Upper lobe of left lung (tissue), 6 donors: ENCODE measurements around the gene HS3ST5. TPM values are rescaled to one million over a fixed set of nuclear protein-coding genes. Genes with fewer than 3 reads are reported as not detected.

Experiments
- ATAC-seq, 2 donors: fragments of 200-7000 bp; cut with Tn5 transposase; one replicate each; pipeline ENCODE4 v1.9.1; 2022; ENCODE audit warnings: mild to moderate bottlenecking in 2 of 2, moderate library complexity in 2 of 2; ENCODE audit not compliant: low FRiP score in 2 of 2
- DNase-seq, 2 donors: peaks; one replicate each; pipeline ENCODE4 v3.0.0-alpha.2; 2019 to 2020
- H3K27ac ChIP-seq, 4 donors: fragments of 200-600 bp; sonication (generic); one replicate each; pipeline ENCODE4 v1.5.1; 2016 to 2019
- H3K27me3 ChIP-seq, 4 donors: fragments of 200-600 bp; sonication (generic); one replicate each; pipeline ENCODE4 v1.5.1; 2017 to 2019
- H3K36me3 ChIP-seq, 4 donors: fragments of 200-600 bp; sonication (generic); one replicate each; pipeline ENCODE4 v1.5.1; 2016 to 2019
- H3K4me1 ChIP-seq, 4 donors: fragments of 200-600 bp; sonication (generic); one replicate each; pipeline ENCODE4 v1.5.1; 2018 to 2019
- H3K4me3 ChIP-seq, 4 donors: fragments of 200-600 bp; sonication (generic); one replicate each; pipeline ENCODE4 v1.5.1; 2017 to 2019; ENCODE audit warnings: mild to moderate bottlenecking in 2 of 4, moderate library complexity in 1 of 4
- H3K9me3 ChIP-seq, 4 donors: fragments of 200-600 bp; sonication (generic); one replicate each; pipeline ENCODE4 v1.5.1; 2018 to 2019
- EP300 ChIP-seq, 4 donors: sonication (generic); formaldehyde crosslinking; IDR thresholded peaks; one replicate each; pipeline ENCODE4 v1.5.1; 2017; ENCODE audit warnings: antibody characterized with exemption in 4 of 4, control low read depth in 2 of 4
- POLR2A ChIP-seq, 4 donors: fragments of 450-650 bp; IDR thresholded peaks; one replicate each; pipeline ENCODE4 v1.5.1; 2016 to 2017; ENCODE audit warnings: antibody characterized with exemption in 4 of 4, mild to moderate bottlenecking in 2 of 4
- POLR2AphosphoS5 ChIP-seq, 2 donors: sonication (generic); formaldehyde crosslinking; IDR thresholded peaks; one replicate each; pipeline ENCODE4 v1.5.1; 2017; ENCODE audit warnings: antibody characterized with exemption in 2 of 2
- WGBS, 2 donors: methylation state at CpG; one replicate each; pipeline ENCODE4 v1.1.5; 2017 to 2018; 5-methylcytosine and 5-hydroxymethylcytosine counted together
- total RNA-seq, 6 donors: library from RNA; depleted of rRNA in 4 of 6; stranded (reverse); fragments of >200 nt in 4 of 6; gene quantifications; one replicate each; pipeline versions ENCODE4 v1.1.0 to v1.2.1, GENCODE V29; 2016 to 2021
- TF ChIP-seq, protein P1 (sequence below), 6 experiments: fragments of 450-650 bp in 4 of 6; fragments of 200-600 bp in 2 of 6; sonication (generic) in 2 of 6; IDR thresholded peaks; one replicate each; pipeline ENCODE4 v1.5.1; 2016 to 2019; ENCODE audit warnings: antibody characterized with exemption in 6 of 6
- donor health status: DM: no; HTN: no; CAD: no; lungs with moderate emphysema.
- donor health status: DM: no; HTN: yes; CAD: no; lungs with severe emphysema.

HS3ST5 gene
- total RNA-seq, 6 donors from 2014 or later = 0.17 to 0.52 (median 0.30) TPM; not detected in 1

DNA sequence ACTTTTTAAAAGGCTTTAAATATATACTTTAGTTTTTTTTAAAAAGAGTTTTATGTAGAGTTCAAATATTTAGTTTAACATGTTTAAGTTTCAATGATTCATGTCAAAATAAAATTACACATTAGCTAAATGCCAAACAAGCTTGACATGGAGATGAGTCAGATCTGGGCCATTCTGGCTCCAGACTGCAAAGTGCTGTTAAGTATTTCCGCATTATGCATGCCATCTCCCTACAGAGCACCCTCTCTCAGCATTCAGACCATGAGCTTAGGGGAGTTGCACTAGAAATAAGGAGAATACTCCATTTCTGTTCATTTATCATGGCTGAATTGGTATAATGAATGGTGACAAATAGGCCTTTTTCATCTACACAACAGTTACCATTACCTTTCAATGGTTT is 21.5 kb upstream of the HS3ST5 start:
- TF ChIP-seq, protein P1, sequence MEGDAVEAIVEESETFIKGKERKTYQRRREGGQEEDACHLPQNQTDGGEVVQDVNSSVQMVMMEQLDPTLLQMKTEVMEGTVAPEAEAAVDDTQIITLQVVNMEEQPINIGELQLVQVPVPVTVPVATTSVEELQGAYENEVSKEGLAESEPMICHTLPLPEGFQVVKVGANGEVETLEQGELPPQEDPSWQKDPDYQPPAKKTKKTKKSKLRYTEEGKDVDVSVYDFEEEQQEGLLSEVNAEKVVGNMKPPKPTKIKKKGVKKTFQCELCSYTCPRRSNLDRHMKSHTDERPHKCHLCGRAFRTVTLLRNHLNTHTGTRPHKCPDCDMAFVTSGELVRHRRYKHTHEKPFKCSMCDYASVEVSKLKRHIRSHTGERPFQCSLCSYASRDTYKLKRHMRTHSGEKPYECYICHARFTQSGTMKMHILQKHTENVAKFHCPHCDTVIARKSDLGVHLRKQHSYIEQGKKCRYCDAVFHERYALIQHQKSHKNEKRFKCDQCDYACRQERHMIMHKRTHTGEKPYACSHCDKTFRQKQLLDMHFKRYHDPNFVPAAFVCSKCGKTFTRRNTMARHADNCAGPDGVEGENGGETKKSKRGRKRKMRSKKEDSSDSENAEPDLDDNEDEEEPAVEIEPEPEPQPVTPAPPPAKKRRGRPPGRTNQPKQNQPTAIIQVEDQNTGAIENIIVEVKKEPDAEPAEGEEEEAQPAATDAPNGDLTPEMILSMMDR (IDR thresholded peaks at IDR 0.05) = no peak
- TF ChIP-seq POLR2A (IDR thresholded peaks at IDR 0.05) (no peak), EP300 (IDR thresholded peaks at IDR 0.05) (no peak), POLR2AphosphoS5 (IDR thresholded peaks at IDR 0.05) (no peak)
- H3K4me1 ChIP-seq = no peaks in the 10 kb centered on the region
- WGBS, 2 donors = 61 to 77% methylated on average over 1 of the region's 1 CpG

GRCh38 chr6:114362957-114363356 is 20.1 kb upstream of the HS3ST5 start:
- TF ChIP-seq, protein P1 (IDR thresholded peaks at IDR 0.05) = no peak
- no peak for TF ChIP-seq POLR2A (IDR thresholded peaks at IDR 0.05)
- no peak for TF ChIP-seq EP300 (IDR thresholded peaks at IDR 0.05)
- no peak for TF ChIP-seq POLR2AphosphoS5 (IDR thresholded peaks at IDR 0.05)
- no peak for ATAC-seq
- 94 to 96% methylated on average over 2 of the region's 2 CpGs for WGBS, 2 donors

More for the DNA sequence above, 21.5 kb upstream of the HS3ST5 start:
- Histone ChIP-seq H3K36me3 (no peaks in the 10 kb centered on the region), H3K9me3 (no peaks in the 10 kb centered on the region), H3K4me3 (no peak overlapping the region), H3K27me3 (no peaks in the 10 kb centered on the region), H3K27ac (no peak overlapping the region)
- ATAC-seq = no peak
- DNase-seq = no peak

GRCh38 chr6:114362396-114362795 is 19.6 kb upstream of the HS3ST5 start:
- no peak overlapping the region for H3K27ac ChIP-seq
- TF ChIP-seq POLR2AphosphoS5 (IDR thresholded peaks at IDR 0.05) (no peak), POLR2A (IDR thresholded peaks at IDR 0.05) (no peak), EP300 (IDR thresholded peaks at IDR 0.05) (no peak)
- TF ChIP-seq, protein P1 (IDR thresholded peaks at IDR 0.05) = no peak
- no peaks in the 10 kb centered on the region for H3K36me3 ChIP-seq
- ATAC-seq (no peak), DNase-seq (no peak)
- no peak overlapping the region for H3K4me3 ChIP-seq
- H3K27me3 ChIP-seq = no peaks in the 10 kb centered on the region
- no peaks in the 10 kb centered on the region for H3K9me3 ChIP-seq
- H3K4me1 ChIP-seq = no peaks in the 10 kb centered on the region
- 68 to 84% methylated on average over 4 of the region's 4 CpGs for WGBS, 2 donors

More at GRCh38 chr6:114362957-114363356, 20.1 kb upstream of the HS3ST5 start:
- Histone ChIP-seq H3K4me1 (no peaks in the 10 kb centered on the region), H3K27me3 (no peaks in the 10 kb centered on the region), H3K9me3 (no peaks in the 10 kb centered on the region), H3K27ac (no peak overlapping the region), H3K36me3 (no peaks in the 10 kb centered on the region), H3K4me3 (no peak overlapping the region)
- DNase-seq = no peak

- H3K4me1 ChIP-seq = no peaks in the 10 kb centered on the region
- ATAC-seq = no peak
- no peak overlapping the region for H3K27ac ChIP-seq
- H3K36me3 ChIP-seq = no peaks in the 10 kb centered on the region
- H3K9me3 ChIP-seq = no peaks in the 10 kb centered on the region
- no peak for TF ChIP-seq POLR2AphosphoS5 (IDR thresholded peaks at IDR 0.05)
- TF ChIP-seq EP300 (IDR thresholded peaks at IDR 0.05) = no peak
- no peak for TF ChIP-seq POLR2A (IDR thresholded peaks at IDR 0.05)
- TF ChIP-seq, protein P1 (IDR thresholded peaks at IDR 0.05) = no peak
- DNase-seq = no peak
- no peaks in the 10 kb centered on the region for H3K27me3 ChIP-seq
- H3K4me3 ChIP-seq = no peak overlapping the region
- 67 to 83% methylated on average over 1 of the region's 1 CpG for WGBS, 2 donors
These were observed 18.2 kb upstream of the HS3ST5 start for GRCh38 chr6:114361036-114361435.

DNA sequence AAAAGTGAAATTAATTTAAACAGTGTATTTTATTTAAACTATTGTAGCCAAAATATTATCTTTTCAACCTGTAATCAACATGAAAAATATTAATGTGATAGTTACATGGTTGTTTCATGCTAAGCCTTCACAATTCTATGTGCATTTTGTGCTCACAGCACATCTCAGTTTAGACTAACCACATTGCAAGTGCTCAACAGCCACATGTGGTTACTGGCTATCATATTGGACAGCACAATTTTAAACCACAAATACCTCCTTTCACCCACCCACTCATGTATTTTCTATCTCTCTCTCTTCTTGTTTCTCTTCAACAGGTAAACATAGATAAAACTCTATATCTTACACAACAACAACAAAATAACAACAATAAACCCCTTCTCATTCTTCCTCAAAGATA is 12.5 kb upstream of the HS3ST5 start:
- ATAC-seq (no peak), DNase-seq (no peak)
- H3K9me3 ChIP-seq = no peaks in the 10 kb centered on the region
- H3K36me3 ChIP-seq = no peaks in the 10 kb centered on the region
- H3K4me1 ChIP-seq = no peaks in the 10 kb centered on the region
- H3K27ac ChIP-seq = no peak overlapping the region
- no peak overlapping the region for H3K4me3 ChIP-seq
- TF ChIP-seq POLR2AphosphoS5 (IDR thresholded peaks at IDR 0.05) = no peak
- TF ChIP-seq, protein P1 (IDR thresholded peaks at IDR 0.05) = no peak
- no peak for TF ChIP-seq POLR2A (IDR thresholded peaks at IDR 0.05)
- no peaks in the 10 kb centered on the region for H3K27me3 ChIP-seq
